ENCODE measurements around the gene AK1. TPM values are rescaled to one million over a fixed set of nuclear protein-coding genes. Genes with fewer than 3 reads are reported as not detected.

AK1 gene
- total and polyA plus RNA-seq, 7 donors = 310 to 854 (median 778) TPM

DNA sequence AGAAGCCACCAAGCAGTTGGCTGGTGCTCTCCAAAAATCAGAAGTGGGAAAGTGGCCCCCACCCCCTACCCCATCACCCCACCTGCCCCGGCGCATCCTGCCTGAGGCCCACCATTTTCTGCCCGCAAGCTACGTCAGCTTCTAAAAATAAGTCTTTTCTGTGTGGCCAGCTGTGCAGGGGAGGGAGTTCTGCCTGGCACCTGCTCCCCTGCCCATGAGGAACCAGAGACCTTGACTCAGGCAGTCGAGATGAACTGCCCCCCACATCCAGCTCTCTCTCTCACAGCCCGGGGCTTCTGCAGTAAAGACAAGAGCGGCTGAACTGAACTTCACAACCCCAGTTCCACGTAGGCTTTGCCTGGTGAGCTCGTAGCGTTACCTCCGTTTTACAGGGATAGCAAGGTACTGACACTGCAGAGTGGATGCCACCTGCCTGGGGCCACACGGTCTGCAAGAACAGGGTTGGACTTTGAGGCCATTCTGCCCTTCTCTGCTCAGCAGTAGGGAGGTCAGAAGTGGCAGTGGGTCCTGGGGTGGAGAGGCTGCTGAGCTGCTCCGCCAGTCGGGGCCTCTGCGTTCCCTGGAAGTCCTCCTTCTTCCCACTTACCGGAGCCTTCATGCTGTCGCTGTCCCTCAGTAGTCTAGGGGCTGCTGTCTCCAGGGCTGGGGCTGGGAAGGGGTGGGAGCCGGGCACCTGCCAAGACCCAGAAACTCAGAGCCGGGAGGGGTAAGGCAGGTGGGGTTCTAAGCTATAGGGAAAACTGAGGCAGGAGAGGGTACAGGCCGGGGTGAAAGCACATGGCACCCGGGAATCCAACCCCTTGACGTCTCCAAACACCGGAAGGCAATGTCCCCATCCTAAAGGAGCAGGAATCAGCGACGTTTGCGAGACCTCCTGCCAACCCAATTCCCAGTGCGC, 38.6 kb upstream of the AK1 start:
- WGBS, 3 donors = 18 to 33% (median 20%) methylated on average over 27 of the region's 27 CpGs
- Histone ChIP-seq H3K9me3 (no peaks in the 10 kb centered on the region), H3K4me3 (peak overlapping the region; percentile 73), H3K4me1 (peaks cover 34% of the 10 kb centered on the region), H3K36me3 (ENCODE audit: insufficient read depth in 1 of 2, low read depth in 1 of 2) (peaks cover 0 to 25% of the 10 kb centered on the region in 2 donors), H3K27ac (peak overlapping the region; percentile 81), H3K27me3 (ENCODE audit: insufficient read depth in 3 of 3, low read length in 2 of 3) (no peaks in the 10 kb centered on the region)
- intact Hi-C loops (cut with DNase I) = loop anchor here (5.0 kb wide), 4 partner anchors 44 to 414 kb away; partner anchors contain the start of genes CDK9 (in 1 of the 2) and TOR2A (in 1 of the 2)
- DNase-seq (no peak), ATAC-seq (peak; percentile 33 to 66 (median 46))
- TF ChIP-seq, protein P1, sequence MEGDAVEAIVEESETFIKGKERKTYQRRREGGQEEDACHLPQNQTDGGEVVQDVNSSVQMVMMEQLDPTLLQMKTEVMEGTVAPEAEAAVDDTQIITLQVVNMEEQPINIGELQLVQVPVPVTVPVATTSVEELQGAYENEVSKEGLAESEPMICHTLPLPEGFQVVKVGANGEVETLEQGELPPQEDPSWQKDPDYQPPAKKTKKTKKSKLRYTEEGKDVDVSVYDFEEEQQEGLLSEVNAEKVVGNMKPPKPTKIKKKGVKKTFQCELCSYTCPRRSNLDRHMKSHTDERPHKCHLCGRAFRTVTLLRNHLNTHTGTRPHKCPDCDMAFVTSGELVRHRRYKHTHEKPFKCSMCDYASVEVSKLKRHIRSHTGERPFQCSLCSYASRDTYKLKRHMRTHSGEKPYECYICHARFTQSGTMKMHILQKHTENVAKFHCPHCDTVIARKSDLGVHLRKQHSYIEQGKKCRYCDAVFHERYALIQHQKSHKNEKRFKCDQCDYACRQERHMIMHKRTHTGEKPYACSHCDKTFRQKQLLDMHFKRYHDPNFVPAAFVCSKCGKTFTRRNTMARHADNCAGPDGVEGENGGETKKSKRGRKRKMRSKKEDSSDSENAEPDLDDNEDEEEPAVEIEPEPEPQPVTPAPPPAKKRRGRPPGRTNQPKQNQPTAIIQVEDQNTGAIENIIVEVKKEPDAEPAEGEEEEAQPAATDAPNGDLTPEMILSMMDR (IDR thresholded peaks at IDR 0.05) = no peak

DNA sequence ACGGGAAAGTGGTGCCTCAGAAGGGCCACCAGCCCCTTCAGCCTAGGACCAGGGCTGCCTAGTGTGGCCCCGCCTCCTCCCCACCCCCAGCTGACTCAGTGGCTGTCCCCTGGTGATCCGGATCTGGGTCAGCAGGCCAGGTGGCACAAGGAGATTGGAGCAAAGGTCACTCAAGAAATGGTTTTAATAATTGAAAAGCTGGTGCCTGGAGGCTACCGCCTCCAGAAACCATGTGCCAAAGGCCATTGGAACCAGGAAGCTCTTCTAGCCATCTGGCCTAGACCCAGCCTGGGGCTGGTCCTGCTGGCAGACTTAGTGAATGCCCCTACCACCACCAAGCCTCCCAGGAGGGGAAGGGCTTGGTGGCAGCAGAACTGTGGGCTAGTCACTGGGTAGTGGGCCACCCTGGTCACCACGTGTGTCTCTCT, 37.9 kb upstream of the AK1 start:
- 67 to 92% (median 80%) methylated on average over 5 of the region's 5 CpGs for WGBS, 3 donors
- peak overlapping the region; percentile 81 for H3K27ac ChIP-seq
- H3K36me3 ChIP-seq (ENCODE audit: insufficient read depth in 1 of 2, low read depth in 1 of 2) = peaks cover 0 to 33% of the 10 kb centered on the region in 2 donors
- peak overlapping the region; percentile 73 for H3K4me3 ChIP-seq
- peaks cover 33% of the 10 kb centered on the region for H3K4me1 ChIP-seq
- DNase-seq = peak in 1 of 2 donors; percentile 64
- no peaks in the 10 kb centered on the region for H3K27me3 ChIP-seq (ENCODE audit: insufficient read depth in 3 of 3, low read length in 2 of 3)
- TF ChIP-seq, protein P1 (IDR thresholded peaks at IDR 0.05) = no peak
- no peak for ATAC-seq
- H3K9me3 ChIP-seq = no peaks in the 10 kb centered on the region
- intact Hi-C loops (cut with DNase I) = loop anchor here (5.0 kb wide), 4 partner anchors 43 to 413 kb away; partner anchors contain the start of genes CDK9 (in 1 of the 2) and TOR2A (in 1 of the 2)

DNA sequence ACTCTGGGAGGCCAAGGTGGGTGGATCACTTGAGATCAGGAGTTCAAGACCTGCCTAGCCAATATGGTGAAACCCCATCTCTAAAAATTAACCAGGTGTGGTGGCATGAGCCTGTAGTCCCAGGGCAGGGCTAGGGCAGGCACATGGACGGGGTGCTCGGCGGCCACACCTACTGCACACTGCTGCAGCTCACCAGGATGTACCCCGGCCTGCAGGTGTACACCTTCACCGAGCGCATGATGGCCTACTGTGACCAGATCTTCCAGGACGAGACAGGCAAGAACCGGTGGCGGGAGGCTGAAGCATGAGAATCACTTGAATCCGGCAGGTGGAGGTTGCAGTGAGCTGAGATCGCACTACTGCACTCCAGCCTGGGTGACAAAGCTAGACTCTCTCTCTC, 36.2 kb upstream of the AK1 start:
- Histone ChIP-seq H3K27ac (no peak overlapping the region), H3K36me3 (ENCODE audit: insufficient read depth in 1 of 2, low read depth in 1 of 2) (peaks cover 0 to 42% of the 10 kb centered on the region in 2 donors), H3K27me3 (ENCODE audit: insufficient read depth in 3 of 3, low read length in 2 of 3) (no peaks in the 10 kb centered on the region), H3K9me3 (no peaks in the 10 kb centered on the region), H3K4me3 (no peak overlapping the region), H3K4me1 (peaks cover 18% of the 10 kb centered on the region)
- DNase-seq = peak in 1 of 2 donors; percentile 45
- TF ChIP-seq, protein P1 (IDR thresholded peaks at IDR 0.05) = no peak
- 96% methylated on average over 11 of the region's 11 CpGs for WGBS, 3 donors
- ATAC-seq = no peak
- intact Hi-C loops (cut with DNase I) = no loop called here

DNA sequence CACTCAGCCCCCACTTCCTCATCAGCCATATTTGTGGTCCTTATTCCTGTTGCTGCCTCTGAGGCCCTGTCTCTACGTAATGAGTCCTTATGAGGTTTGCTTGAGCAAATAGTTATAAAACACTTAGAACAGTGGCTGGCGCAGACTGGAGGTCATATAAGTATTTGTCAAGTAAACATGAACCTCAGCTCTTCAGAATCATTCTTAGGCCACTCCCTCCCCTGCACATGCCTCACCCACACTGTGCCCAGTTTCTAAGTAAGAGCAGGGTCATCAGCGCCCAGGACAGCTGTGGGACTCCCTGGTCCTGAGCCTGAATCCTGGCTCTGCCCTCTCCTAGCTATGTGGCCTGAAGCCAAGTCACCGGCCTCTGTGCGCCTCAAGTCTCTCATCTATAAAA, 35.4 kb upstream of the AK1 start:
- Histone ChIP-seq H3K27ac (no peak overlapping the region), H3K4me3 (no peak overlapping the region), H3K4me1 (peaks cover 14% of the 10 kb centered on the region), H3K27me3 (ENCODE audit: insufficient read depth in 3 of 3, low read length in 2 of 3) (no peaks in the 10 kb centered on the region), H3K36me3 (ENCODE audit: insufficient read depth in 1 of 2, low read depth in 1 of 2) (peaks cover 0 to 48% of the 10 kb centered on the region in 2 donors), H3K9me3 (no peaks in the 10 kb centered on the region)
- intact Hi-C loops (cut with DNase I) = no loop called here
- 79 to 85% (median 80%) methylated on average over 5 of the region's 5 CpGs for WGBS, 3 donors
- DNase-seq = peak in 1 of 2 donors; percentile 41
- ATAC-seq = no peak
- TF ChIP-seq, protein P1 (IDR thresholded peaks at IDR 0.05) = no peak

Data from psoas muscle (tissue), 8 donors.